NAMALWA (cell line): ENCODE data around the gene AGA.

Source experiments
- DNase-seq: peaks from one replicate; pipeline ENCODE4 v3.0.0-alpha.2; 2015; ENCODE audit warnings: low spot score

The AGA gene

GRCh38 chr4:177386278-177386815 is 55.9 kb downstream of the AGA start:
- DNase-seq = no peak

DNA sequence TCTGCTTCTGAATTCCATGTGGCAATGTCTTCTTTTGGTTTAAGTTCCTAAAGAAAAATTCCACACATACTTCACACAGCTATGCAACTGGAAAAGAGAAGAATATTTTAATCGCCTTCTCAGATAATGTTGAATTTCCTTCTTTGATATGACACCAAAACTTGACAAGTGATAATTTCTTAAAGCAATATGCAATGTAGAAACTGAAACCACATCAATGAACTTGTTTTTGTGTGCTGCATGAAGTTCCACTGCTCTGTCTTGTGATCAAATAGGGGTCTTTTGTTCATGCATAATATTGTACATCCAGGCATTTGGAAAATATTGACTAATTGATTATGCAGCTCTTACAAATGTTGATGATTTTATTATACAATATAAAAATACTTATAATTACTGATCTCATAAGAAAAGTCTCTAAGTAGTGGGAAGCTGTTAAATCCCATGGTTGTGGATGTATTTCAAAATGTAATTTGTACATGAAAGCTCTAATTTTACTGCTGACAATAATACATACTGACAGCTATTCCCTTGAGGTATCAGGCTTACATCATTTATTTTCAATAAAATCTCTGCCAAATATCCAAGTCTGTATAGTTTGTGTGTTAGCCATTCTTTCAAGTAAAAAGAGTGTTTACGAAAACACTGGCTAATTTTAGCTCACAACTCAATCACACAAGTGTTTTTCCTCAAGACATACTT is 56.5 kb downstream of the AGA start:
- no peak for DNase-seq

DNA sequence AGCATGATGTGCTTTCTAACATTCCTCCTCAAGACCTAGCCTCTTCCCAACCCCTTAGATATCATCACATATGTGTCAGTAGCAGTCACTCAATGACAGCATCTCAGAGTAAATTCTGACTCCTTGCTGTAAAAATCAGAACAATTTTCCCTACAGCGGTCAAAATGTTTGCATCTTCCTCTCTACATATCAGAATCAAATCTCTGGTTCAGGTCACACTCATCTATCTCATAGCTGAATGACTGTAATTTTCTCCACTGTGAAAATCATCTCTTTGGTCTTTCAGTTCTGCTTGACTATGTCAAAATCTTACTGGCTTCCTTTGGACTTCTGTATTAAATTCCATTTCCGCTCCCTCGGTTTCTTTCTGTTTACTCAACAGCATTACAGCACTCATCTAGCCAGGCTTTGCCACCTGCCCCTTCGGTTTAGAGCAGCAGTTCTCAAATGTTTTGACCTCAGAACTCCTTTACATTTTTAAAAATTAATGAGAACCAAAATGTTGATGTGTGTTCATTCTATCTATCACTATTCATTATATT is 57.3 kb downstream of the AGA start:
- DNase-seq = no peak

DNA sequence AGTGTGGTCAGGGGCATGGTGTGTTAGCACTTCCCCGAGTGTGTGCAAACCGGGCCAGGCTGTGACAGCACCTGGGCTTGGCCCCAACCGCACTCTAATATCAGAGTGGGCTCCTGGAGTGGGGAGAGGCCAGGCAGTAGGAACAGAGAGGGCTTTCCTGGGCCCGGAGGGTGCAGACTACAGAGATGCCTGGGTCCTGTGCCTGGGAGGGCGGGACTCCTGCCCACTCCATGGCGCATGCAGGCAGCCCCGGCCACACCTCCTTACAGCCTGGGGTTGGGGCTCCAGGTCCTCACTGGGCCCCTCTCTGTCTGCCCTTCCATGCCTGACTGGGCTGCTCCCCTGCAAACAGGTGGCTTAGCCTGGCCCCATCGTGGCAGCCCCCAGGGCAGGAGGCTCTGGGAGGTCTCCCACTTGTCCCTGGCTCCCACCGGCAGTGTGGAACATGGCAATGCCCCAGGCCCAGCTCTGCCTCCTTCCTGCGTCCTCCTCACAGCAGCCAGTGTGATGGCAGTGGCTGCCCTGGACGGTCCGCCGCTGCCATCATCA is 60.4 kb downstream of the AGA start:
- no peak for DNase-seq
